Measurements from ENCODE around the gene PPP2R2D. TPM values are rescaled to one million over a fixed set of nuclear protein-coding genes. Genes with fewer than 3 reads are reported as not detected.

PPP2R2D gene
- total RNA-seq, 4 donors from 2014 or later = 18.6 to 27.5 (median 22.1) TPM

DNA sequence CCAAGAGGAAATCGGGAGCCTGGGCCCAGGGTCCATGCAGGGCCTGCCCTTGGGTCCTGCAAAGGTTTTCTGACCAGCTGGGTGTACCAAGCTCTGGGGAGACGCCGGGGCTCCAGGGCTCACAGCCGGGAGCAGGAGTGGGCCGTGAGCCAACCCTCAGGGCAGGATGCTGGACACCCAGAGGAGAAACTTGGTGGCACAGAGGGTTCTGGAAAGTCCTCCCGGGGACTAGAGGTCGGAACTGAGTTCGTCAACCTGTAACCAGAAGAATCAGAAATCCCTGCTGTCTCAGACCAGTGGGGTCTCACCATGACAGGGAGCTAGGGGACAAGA lies 29.2 kb upstream of the PPP2R2D start:
- Histone ChIP-seq H3K9me3 (no peaks in the 10 kb centered on the region), H3K27me3 (peaks cover 0 to 85% (median 0%) of the 10 kb centered on the region in 4 donors), H3K36me3 (no peaks in the 10 kb centered on the region), H3K4me3 (no peak overlapping the region), H3K4me1 (peaks cover 0 to 11% (median 0%) of the 10 kb centered on the region in 3 donors), H3K27ac (no peak overlapping the region)
- intact Hi-C loops (cut with DNase I) = loop anchor here (10.0 kb wide), 1 partner anchor 1687 kb away; no protein-coding TSS in a partner anchor
- DNase-seq = no peak
- TF ChIP-seq, protein P1, sequence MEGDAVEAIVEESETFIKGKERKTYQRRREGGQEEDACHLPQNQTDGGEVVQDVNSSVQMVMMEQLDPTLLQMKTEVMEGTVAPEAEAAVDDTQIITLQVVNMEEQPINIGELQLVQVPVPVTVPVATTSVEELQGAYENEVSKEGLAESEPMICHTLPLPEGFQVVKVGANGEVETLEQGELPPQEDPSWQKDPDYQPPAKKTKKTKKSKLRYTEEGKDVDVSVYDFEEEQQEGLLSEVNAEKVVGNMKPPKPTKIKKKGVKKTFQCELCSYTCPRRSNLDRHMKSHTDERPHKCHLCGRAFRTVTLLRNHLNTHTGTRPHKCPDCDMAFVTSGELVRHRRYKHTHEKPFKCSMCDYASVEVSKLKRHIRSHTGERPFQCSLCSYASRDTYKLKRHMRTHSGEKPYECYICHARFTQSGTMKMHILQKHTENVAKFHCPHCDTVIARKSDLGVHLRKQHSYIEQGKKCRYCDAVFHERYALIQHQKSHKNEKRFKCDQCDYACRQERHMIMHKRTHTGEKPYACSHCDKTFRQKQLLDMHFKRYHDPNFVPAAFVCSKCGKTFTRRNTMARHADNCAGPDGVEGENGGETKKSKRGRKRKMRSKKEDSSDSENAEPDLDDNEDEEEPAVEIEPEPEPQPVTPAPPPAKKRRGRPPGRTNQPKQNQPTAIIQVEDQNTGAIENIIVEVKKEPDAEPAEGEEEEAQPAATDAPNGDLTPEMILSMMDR (IDR thresholded peaks at IDR 0.05) = no peak
- TF ChIP-seq POLR2A (IDR thresholded peaks at IDR 0.05) = no peak
- WGBS, 2 donors = 89 to 90% methylated on average over 4 of the region's 8 CpGs

DNA sequence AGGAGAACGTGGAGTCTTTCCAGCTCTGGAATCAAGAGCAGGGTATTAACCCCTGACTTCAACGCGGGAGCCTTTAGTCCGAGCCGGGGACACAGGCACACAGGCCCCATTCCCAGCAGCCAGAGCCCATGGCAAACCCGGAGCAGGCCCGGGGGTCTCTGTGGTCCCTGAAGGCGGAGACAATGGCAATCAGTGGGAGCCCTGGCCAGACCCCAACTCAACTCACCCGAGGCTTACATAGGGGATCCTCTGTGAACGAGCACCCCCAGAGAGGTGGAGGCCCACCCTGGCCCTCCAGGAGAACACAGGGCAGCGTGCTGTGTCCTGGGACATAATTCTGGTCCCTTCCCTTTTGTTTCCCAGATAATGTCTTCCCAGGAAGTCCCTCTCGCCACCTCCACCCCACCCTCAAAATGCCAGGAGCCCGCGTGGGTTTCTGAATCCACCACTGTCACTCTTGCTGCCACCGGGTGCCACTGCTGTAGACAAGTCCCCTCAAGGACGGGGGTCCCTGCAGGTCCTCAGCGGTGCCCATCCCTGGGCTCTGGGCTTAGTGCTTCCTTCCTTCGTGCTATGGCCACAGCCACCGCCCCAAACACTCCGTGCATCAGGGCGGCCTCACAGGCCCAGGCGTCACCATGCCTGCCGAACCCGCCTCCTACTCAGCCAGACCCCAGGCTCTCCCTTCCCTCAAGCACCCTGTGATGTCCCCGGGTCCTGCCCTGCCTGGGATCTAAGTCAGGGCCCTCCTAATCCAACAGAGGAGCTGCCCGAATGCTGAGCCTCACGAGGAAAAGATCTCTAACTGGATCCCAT lies 28.6 kb upstream of the PPP2R2D start:
- Histone ChIP-seq H3K9me3 (no peaks in the 10 kb centered on the region), H3K4me1 (peaks cover 0 to 11% (median 0%) of the 10 kb centered on the region in 3 donors), H3K27ac (no peak overlapping the region), H3K27me3 (peaks cover 0 to 85% (median 0%) of the 10 kb centered on the region in 4 donors), H3K4me3 (no peak overlapping the region), H3K36me3 (no peaks in the 10 kb centered on the region)
- intact Hi-C loops (cut with DNase I) = loop anchor here (10.0 kb wide), 1 partner anchor 1687 kb away; no protein-coding TSS in a partner anchor
- TF ChIP-seq, protein P1 (IDR thresholded peaks at IDR 0.05) = no peak
- no peak for TF ChIP-seq POLR2A (IDR thresholded peaks at IDR 0.05)
- DNase-seq = no peak
- WGBS, 2 donors = 82 to 85% methylated on average over 5 to 10 of the region's 27 CpGs

DNA sequence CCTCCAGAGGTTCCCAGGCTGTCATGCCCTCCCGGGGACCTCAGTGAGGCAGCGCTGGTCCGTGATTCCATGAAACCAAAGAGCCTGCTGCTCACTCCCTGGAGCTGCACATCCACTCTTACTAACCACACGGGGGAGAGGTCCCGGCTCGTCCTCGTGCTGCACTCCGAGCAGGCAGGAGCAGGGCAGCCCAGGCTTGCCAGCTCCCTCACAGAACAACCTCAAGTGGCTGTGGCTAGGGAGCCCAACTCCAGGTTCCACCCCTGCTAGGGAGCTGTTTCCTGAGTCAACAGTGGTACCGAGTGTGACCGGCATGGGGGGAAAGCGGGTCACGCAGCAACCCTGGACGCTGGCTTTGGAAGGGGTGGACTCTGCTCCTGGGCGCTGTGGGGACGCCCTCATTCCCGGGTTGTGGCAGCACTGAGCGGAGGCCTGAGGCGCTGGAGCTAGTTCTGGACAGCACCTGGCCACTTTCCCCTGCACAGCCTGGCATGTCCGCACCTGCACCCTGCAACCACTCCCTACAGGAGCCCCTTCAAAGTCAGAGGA lies 27.9 kb upstream of the PPP2R2D start:
- Histone ChIP-seq H3K36me3 (no peaks in the 10 kb centered on the region), H3K27ac (no peak overlapping the region), H3K4me3 (no peak overlapping the region), H3K27me3 (peaks cover 0 to 80% (median 0%) of the 10 kb centered on the region in 4 donors), H3K9me3 (no peaks in the 10 kb centered on the region), H3K4me1 (peaks cover 0 to 11% (median 0%) of the 10 kb centered on the region in 3 donors)
- WGBS, 2 donors = 55 to 63% methylated on average over 1 to 7 of the region's 19 CpGs
- DNase-seq = no peak
- intact Hi-C loops (cut with DNase I) = loop anchor here (10.0 kb wide), 1 partner anchor 1688 kb away; no protein-coding TSS in a partner anchor
- TF ChIP-seq POLR2A (IDR thresholded peaks at IDR 0.05) = no peak

DNA sequence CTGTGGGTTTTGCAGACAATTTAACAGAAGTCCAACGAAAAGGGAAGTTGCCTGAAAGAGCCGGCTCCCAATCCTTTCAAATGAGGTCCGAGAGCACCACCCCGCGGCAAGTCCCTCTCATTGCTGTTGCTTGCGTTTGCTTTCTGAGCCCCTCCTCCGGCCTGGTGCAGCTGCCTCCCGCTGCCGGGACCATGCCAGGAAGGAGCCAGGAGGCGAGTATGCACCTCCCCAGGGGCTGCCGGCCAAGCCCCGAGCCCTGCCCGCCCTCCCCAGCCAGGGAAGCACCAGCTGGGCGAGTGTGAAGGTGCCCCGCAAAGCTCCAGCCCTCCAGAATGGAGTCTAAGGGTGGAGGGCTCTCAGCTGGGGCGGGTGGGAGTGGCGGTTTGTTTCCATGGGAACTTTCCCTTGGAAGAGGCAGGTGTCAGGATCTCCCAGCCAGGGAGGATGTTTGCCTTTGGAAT lies 25.8 kb upstream of the PPP2R2D start:
- H3K4me1 ChIP-seq = peaks cover 0 to 11% (median 0%) of the 10 kb centered on the region in 3 donors
- H3K36me3 ChIP-seq = no peaks in the 10 kb centered on the region
- H3K27ac ChIP-seq = no peak overlapping the region
- intact Hi-C loops (cut with DNase I) = loop anchor here (10.0 kb wide), 1 partner anchor 1690 kb away; no protein-coding TSS in a partner anchor
- no peak for DNase-seq
- TF ChIP-seq, protein P1 (IDR thresholded peaks at IDR 0.05) = peak; percentile 19 to 74 (median 54)
- TF ChIP-seq POLR2A (IDR thresholded peaks at IDR 0.05) = no peak
- H3K27me3 ChIP-seq = peaks cover 0 to 84% (median 0%) of the 10 kb centered on the region in 4 donors
- WGBS, 2 donors = 0 to 5% methylated on average over 3 to 9 of the region's 17 CpGs
- H3K4me3 ChIP-seq = no peak overlapping the region
- no peaks in the 10 kb centered on the region for H3K9me3 ChIP-seq

DNA sequence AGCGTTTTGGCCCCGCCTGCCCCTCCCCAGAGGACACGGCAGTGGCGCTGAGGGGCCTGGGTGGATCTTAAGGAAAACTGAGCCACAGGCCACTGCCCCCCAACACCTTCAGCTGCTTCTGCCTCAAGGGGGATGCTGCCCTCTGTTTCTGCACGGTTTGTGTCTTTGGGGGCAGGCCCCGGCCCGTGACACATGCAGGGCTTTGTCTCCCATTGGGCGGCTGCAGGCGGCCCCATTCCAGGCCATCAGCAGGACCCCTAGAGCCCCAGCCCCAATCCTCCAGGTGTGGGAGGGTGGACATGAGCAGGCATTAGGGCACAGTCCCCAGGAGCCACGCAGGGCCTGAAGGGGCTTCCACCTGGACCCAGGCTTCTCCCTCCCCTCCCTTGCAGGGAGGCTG lies 25.3 kb upstream of the PPP2R2D start:
- intact Hi-C loops (cut with DNase I) = loop anchor here (10.0 kb wide), 1 partner anchor 1691 kb away; no protein-coding TSS in a partner anchor
- no peak for TF ChIP-seq POLR2A (IDR thresholded peaks at IDR 0.05)
- TF ChIP-seq, protein P1 (IDR thresholded peaks at IDR 0.05) = no peak
- Histone ChIP-seq H3K9me3 (no peaks in the 10 kb centered on the region), H3K4me1 (peaks cover 0 to 8% (median 0%) of the 10 kb centered on the region in 3 donors), H3K36me3 (no peaks in the 10 kb centered on the region), H3K27ac (no peak overlapping the region), H3K4me3 (no peak overlapping the region), H3K27me3 (peaks cover 0 to 80% (median 0%) of the 10 kb centered on the region in 4 donors)
- DNase-seq = no peak
- WGBS, 2 donors = 43% methylated on average over 5 of the region's 10 CpGs; no CpG with 5 or more reads in 1 of the 2 donors
